Fibroblast of pulmonary artery (primary cell): ENCODE data around the gene MAPKAPK2.

Experiments
- DNase-seq: peaks from one replicate; pipeline ENCODE4 v3.0.0-alpha.2; 2010; ENCODE audit warnings: low read depth
- H3K4me3 ChIP-seq: replicated peaks from 2 replicates; pipeline ENCODE4 v1.5.1; 2011; ENCODE audit warnings: low read depth, mild to moderate bottlenecking, control low read depth, low read length, moderate library complexity
- CTCF ChIP-seq: IDR thresholded peaks from 2 replicates; pipeline ENCODE4 v1.5.1; 2011; ENCODE audit warnings: mild to moderate bottlenecking, control low read depth, low read length, inconsistent platforms; ENCODE audit errors: missing control alignments

MAPKAPK2 gene

GRCh38 chr1:206661161-206661820, 23.4 kb upstream of the MAPKAPK2 start:
- DNase-seq: no peak
- no peak overlapping the region for H3K4me3 ChIP-seq
- TF ChIP-seq CTCF: no peak

- H3K4me3 ChIP-seq: no peak overlapping the region
- no peak for TF ChIP-seq CTCF
- no peak for DNase-seq
Measured at GRCh38 chr1:206662396-206663092, 22.2 kb upstream of the MAPKAPK2 start.

- no peak overlapping the region for H3K4me3 ChIP-seq
- no peak for DNase-seq
- TF ChIP-seq CTCF: no peak
Measured at GRCh38 chr1:206663362-206663761, 21.3 kb upstream of the MAPKAPK2 start.

- peak; percentile 80 for TF ChIP-seq CTCF
- H3K4me3 ChIP-seq: no peak overlapping the region
- peak; percentile 79 for DNase-seq
Measured at GRCh38 chr1:206663832-206664652, 20.7 kb upstream of the MAPKAPK2 start.

- no peak for TF ChIP-seq CTCF
- H3K4me3 ChIP-seq: no peak overlapping the region
- DNase-seq: no peak
Measured at GRCh38 chr1:206664740-206665139, 20.0 kb upstream of the MAPKAPK2 start.

- no peak overlapping the region for H3K4me3 ChIP-seq
- TF ChIP-seq CTCF: no peak
- DNase-seq: no peak
Measured at GRCh38 chr1:206666031-206666561, 18.6 kb upstream of the MAPKAPK2 start.
